ENCODE data around the gene SLC9A4. TPM values are rescaled to one million over a fixed set of nuclear protein-coding genes. Genes with fewer than 3 reads are reported as not detected.

The SLC9A4 gene
- total and polyA plus RNA-seq, 10 of the 15 experiments (the other 5 are each of a cell fraction or from before 2014, with no cell fraction given): 0.10 TPM; not detected in 9

- ChIA-PET CTCF (interaction anchor here (0.7 to 1.6 kb wide), 4 partner anchors 27 to 103 kb away, joined by 3 to 8 read pairs (median 3); partner anchors contain the start of gene SLC9A4), POLR2A (no interaction called here), SMC1A (ENCODE audit: uncharacterized antibody, unreplicated experiment) (interaction anchor here (0.6 kb wide), 1 partner anchor 93 kb away, joined by 3 read pairs; no protein-coding TSS in a partner anchor), RAD21 (ENCODE audit: unreplicated experiment) (no interaction called here)
- DNase-seq (ENCODE audit: low read depth, low spot score) (no peak), ATAC-seq (no peak), FAIRE-seq (no peak)
- Histone ChIP-seq H4K20me1 (ENCODE audit: control insufficient read depth, insufficient read depth) (no peaks in the 10 kb centered on the region), H3K36me3 (ENCODE audit: control insufficient read depth in 2 of 2, insufficient read depth in 2 of 2, low read length in 1 of 2) (no peaks in the 10 kb centered on the region), H3K9ac (ENCODE audit: control insufficient read depth, insufficient read depth, low read length) (no peak overlapping the region), H3K79me2 (ENCODE audit: control insufficient read depth, insufficient read depth, low read length) (no peaks in the 10 kb centered on the region), H3K27me3 (replicated peaks in 1 of 2; ENCODE audit: control insufficient read depth in 2 of 2, insufficient read depth in 2 of 2, low read length in 1 of 2) (no peaks in the 10 kb centered on the region; a peak in 1 of 4 replicates), H2AFZ (ENCODE audit: control insufficient read depth, low read depth, low read length) (no peak overlapping the region), H3K4me3 (no peak overlapping the region), H3K4me1 (ENCODE audit: control insufficient read depth, insufficient read depth, low read length) (no peaks in the 10 kb centered on the region), H3K9me3 (replicated peaks; ENCODE audit: control insufficient read depth, insufficient read depth, low read length) (no peaks in the 10 kb centered on the region; the same call in 1 of the 3 replicates), H3K27ac (ENCODE audit: control insufficient read depth, insufficient read depth) (no peak overlapping the region), H3K4me2 (ENCODE audit: control insufficient read depth, insufficient read depth) (no peak overlapping the region)
- 62% methylated on average over 11 of the region's 11 CpGs for WGBS (ENCODE audit: insufficient coverage, insufficient replicate concordance, low lambda C conversion rate, missing lambda C conversion rate)
- intact Hi-C loops (cut with micrococcal nuclease; ENCODE audit: unreplicated experiment) (no loop called here), in situ Hi-C loops (cut with MboI) (no loop called here)
- TF ChIP-seq TCF3 (IDR thresholded peaks at IDR 0.05; ENCODE audit: borderline replicate concordance, insufficient read depth, low read depth, low read length) (no peak), ZBTB4 (CRISPR knock-in tag; IDR thresholded peaks at IDR 0.05) (no peak), ZNF207 (IDR thresholded peaks at IDR 0.05; ENCODE audit: borderline replicate concordance) (no peak), CEBPZ (IDR thresholded peaks at IDR 0.05; ENCODE audit: low read depth, low read length) (no peak), SRF (IDR thresholded peaks at IDR 0.05; ENCODE audit: low read depth in 2 of 2, low read length in 2 of 2) (no peak)
- BruUV-seq (replicated peaks): no TSS peak
Observed at GRCh38 chr2:102513355-102513939, 40.4 kb downstream of the SLC9A4 start.
